GM18907 (cell line): Measurements from ENCODE around the gene MEGF6.
A peak's percentile ranks its signal among the peaks of the same experiment; 100 is the strongest.

Experiments used
- ATAC-seq: cut with Tn5 transposase; IDR thresholded peaks from one replicate; pipeline ENCODE4 v1.9.1; 2021; ENCODE audit warnings: mild to moderate bottlenecking, moderate library complexity; ENCODE audit not compliant: unreplicated experiment

MEGF6 gene

GRCh38 chr1:3611170-3612019 is at the start of gene MEGF6:
Gene MEGF6 (minus strand): TSS chr1:3611508. CDS start chr1:3611268, 240 bp downstream.
- no peak for ATAC-seq

DNA sequence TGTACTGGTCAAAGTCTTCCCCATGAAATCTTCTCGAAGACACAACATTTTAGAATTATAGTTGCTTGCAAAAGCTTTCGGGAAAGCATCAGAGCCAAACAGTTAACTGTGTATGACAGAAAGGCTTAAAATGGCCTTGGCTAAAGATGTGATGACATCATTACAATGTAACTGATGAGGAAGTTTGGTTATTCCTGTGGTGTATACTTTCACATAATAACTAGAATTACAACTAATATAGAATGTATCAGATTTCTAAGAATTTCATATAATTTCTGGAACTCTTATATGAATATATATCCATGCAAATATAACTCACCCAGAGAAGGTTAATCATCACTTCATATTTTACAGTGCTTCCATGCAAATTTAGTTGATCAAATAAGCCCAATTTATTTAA is 49.4 kb upstream of the MEGF6 start:
- no peak for ATAC-seq

DNA sequence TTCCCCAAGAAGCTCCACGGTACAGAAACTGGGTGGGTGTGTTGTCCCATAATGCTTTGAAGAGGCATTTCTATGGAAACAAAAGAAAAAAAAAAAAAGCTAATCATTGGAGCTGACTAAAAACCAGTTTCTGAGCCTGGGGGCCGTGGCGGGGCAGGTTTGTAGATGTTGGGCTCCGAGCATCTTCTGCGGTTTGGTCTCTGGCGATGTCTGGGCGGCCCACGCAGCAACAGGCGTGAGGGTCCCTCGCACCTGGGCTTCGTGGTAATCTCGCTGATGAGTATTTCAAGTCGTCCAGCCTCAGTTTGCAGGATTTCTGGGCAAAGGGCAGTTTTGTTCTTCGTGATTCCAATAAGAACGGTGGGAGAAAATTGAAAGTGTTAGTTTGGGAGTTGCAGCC is 47.8 kb upstream of the MEGF6 start:
- no peak for ATAC-seq

- no peak for ATAC-seq
Observed at GRCh38 chr1:3658231-3658615, 46.9 kb upstream of the MEGF6 start.

GRCh38 chr1:3657578-3658230 is 46.4 kb upstream of the MEGF6 start:
- no peak for ATAC-seq

- ATAC-seq: peak; percentile 14
Observed at GRCh38 chr1:3657096-3657475, 45.8 kb upstream of the MEGF6 start.

DNA sequence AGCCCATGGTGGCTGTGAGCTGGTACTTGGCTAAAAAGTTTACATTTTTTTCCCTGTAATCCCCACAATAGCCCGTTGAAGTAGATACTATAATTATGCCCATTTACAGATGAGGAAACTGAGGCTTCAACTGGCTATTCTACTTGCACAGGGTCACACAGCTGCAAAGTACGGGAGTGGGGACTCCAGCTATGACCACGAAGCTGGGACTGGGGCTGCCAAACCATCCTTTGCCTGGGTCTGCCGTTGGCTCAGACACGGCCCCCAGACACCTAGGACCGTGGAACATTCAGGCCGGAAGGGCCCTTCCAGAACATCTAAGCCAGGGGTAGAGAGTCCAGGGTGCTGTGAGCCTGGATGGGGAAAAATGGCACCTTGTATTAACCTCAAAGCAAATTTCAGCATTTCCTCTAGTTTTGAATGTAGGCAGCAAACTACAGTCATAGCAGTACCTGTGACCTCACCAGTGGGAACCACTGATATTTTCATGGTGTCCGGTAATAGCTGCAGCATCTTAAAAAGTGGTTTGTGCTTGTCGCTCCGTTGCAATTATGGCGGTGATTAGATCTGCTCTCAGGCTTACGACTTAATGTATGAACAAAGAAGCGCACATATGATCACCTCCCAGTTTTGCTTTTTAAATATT is 45.3 kb upstream of the MEGF6 start:
- peak; percentile 64 for ATAC-seq

DNA sequence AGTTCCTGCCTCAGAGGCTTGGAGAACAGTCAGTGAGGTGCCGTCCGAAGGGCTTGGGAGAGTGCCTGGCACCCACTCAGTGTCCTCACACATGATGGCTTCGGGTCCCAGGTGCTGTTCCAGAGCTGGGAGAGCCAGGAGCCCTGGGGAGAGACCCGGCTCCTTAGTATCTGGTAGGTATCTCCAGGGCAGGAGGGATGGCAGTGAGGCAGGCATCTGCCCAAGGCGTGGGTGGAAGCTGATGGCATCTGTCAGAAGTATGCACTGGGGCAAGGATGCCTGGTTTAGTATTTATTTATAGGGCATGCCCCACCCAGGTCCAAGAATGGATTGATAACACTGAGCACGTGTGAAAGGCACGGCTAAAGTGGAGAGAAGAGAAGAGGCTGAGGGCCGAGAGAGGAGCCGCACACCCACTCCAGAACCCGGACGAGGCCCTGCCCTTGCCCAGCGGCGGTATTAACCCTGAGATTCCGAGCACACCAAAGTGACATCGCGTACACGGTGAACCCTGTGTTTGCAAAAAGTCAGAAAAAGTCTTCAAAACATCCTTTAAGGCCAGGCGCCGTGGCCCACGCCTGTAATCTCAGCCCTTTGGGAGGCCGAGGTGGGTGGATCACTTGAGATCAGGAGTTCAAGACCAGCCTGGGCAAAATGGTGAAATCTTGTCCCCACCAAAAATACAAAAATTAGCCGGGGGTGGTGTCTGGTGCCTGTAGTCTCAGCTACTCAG is 43.4 kb upstream of the MEGF6 start:
- no peak for ATAC-seq

GRCh38 chr1:3653286-3653618 is 41.9 kb upstream of the MEGF6 start:
- ATAC-seq: no peak

GRCh38 chr1:3652548-3653285 is 41.4 kb upstream of the MEGF6 start:
- ATAC-seq: no peak

DNA sequence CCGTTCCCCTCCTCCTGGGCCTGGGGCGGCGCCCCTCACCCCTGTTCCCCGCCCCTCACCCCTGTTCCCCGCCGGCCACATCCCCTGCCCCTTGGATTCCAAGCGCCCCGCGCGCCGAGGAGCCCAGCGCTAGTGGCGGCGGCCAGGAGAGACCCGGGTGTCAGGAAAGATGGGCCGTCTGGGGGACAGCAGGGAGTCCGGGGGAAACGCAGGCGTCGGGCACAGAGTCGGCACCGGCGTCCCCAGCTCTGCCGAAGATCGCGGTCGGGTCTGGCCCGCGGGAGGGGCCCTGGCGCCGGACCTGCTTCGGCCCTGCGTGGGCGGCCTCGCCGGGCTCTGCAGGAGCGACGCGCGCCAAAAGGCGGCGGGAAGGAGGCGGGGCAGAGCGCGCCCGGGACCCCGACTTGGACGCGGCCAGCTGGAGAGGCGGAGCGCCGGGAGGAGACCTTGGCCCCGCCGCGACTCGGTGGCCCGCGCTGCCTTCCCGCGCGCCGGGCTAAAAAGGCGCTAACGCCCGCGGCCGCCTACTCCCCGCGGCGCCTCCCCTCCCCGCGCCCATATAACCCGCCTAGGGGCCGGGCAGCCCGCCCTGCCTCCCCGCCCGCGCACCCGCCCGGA is 40.7 kb upstream of the MEGF6 start, which contains the start of gene TP73:
Gene TP73 (plus strand): TSS at position 587 of the 618 bp plus-strand sequence. CDS start 29,850 bp downstream, outside the sequence.
- ATAC-seq: no peak

DNA sequence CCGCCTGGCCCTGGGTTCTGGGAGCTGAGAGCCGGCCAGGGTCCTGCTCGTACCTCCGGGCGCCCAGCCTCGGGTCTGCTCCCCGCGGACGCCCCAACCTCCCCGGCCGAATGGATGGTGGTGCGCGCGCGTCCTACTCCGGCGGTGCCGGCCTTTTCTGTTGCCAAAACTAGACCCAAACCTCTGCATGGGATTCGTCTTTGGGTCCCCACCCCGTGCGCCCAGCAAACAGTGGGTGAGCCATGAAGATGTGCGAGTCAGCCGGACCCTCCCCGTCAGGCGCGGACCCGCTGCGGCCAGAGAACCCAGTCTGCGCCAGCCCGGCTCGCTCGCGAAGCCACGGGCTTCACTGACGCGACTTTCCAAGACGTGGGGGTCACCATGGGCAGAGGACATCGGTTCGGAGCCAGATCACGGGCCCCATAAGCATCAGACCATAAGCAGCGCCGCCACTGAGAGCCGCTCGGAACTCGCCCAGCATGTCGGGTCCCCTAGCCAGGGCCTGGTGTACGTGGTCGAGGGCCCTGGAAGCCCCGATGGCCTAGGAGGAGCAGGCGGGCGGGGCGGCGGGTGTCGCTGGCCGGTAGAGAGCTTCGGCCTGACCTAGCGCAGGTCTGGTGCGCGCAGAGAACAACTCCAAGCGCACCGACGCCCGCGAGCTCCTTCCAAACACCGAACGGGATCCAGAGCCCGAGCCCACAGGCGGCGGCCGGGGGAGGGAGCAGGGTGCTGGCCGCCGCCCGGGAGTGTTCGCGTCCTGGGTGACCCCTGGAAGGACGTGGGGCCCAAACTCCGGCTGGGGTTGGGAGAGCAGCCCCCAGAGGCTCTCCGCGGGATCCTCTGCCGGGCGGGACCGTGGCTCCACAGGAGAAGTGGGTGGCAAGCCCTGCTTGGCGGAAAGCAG is 40.0 kb upstream of the MEGF6 start:
- no peak for ATAC-seq

DNA sequence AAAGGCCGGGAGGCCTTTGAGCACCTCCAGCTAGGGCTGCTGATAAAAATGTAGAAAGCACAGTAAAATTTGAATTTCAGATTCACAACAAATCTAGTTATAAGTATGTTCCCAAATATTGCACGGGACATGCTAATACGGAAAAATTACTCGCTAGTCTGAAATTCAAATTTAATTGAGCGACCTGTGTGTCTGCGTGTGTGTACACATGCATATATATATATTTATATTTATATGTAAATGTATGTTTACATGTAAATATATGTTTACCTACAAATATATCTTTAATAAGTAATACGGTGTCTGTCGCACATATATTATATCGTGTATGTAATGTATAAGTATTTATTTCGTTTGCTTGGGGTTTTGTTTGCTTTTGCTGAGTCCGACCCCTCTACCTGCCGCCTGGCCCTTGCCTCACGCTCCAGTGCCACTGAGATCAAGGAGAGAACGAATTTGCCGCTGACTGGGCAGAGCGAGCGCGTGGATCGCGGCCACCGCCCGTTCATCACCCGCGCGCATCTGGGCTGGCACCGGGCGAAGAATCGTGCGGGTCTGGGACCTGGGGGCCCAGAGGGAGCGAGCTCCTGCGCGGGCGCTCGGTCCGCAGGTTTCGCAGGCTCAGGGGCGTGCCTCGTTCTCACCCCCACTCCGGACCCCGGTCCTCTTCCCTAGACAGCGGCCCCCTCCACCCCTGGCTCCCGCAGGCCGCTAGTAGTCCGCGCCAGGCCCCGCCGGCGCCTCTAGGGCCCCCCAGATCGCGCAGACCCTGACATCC is 39.1 kb upstream of the MEGF6 start:
- ATAC-seq: no peak

- peak; percentile 75 for ATAC-seq
Observed at GRCh38 chr1:3649342-3650247, 38.3 kb upstream of the MEGF6 start, which contains the start of gene WRAP73. Gene WRAP73 (minus strand): TSS chr1:3650103. CDS start chr1:3649999, 104 bp downstream.

GRCh38 chr1:3646596-3646995 is 35.3 kb upstream of the MEGF6 start:
- ATAC-seq: no peak

- no peak for ATAC-seq
Observed at GRCh38 chr1:3645666-3646355, 34.5 kb upstream of the MEGF6 start.

- no peak for ATAC-seq
Observed at GRCh38 chr1:3645247-3645646, 33.9 kb upstream of the MEGF6 start.
